Ammon's horn (tissue), 1 donor: ENCODE measurements around the gene BCL11A.

Experiments used
- DNase-seq: peaks from one replicate; pipeline ENCODE4 v3.0.0-alpha.2; 2016; ENCODE audit warnings: low spot score

BCL11A gene

GRCh38 chr2:60406192-60406591, 147.3 kb downstream of the BCL11A start:
- DNase-seq, result no peak

GRCh38 chr2:60405271-60405919, 148.1 kb downstream of the BCL11A start:
- no peak for DNase-seq
